Urinary bladder (tissue), 4 donors: Measurements from ENCODE around the gene KRTAP5-3. TPM values are rescaled to one million over a fixed set of nuclear protein-coding genes. Genes with fewer than 3 reads are reported as not detected.

Experiments used
- DNase-seq: peaks from one replicate; pipeline ENCODE4 v3.0.0-alpha.2; 2015; ENCODE audit errors: extremely low spot score
- H3K27ac ChIP-seq: one replicate; pipeline ENCODE4 v1.5.1; 2013; ENCODE audit warnings: low read depth, mild to moderate bottlenecking, moderate library complexity
- H3K36me3 ChIP-seq: one replicate; pipeline ENCODE4 v1.6.1; 2013; ENCODE audit warnings: mild to moderate bottlenecking, moderate library complexity; ENCODE audit not compliant: insufficient read depth
- H3K4me1 ChIP-seq: one replicate; pipeline ENCODE4 v1.6.1; 2013; ENCODE audit warnings: mild to moderate bottlenecking, moderate library complexity; ENCODE audit not compliant: insufficient read depth
- H3K4me3 ChIP-seq: one replicate; pipeline ENCODE4 v1.5.1; 2013; ENCODE audit warnings: low read depth, low read length
- WGBS: extraction: QIAGEN DNeasy Blood & Tissue Kit; methylation state at CpG from one replicate; pipeline ENCODE4 v1.1.7; 2013; 5-methylcytosine and 5-hydroxymethylcytosine counted together
- polyA plus RNA-seq: library from polyadenylated mRNA; stranded (reverse); fragments of 200-250 nt; gene quantifications from one replicate; pipeline ENCODE4 v1.2.3, GENCODE V29; 2013
- total RNA-seq: library from RNA; depleted of rRNA; stranded (reverse); fragments of >200 nt; gene quantifications from one replicate; pipeline ENCODE4 v1.2.3, GENCODE V29; 2014
- donor health status: healthy with polysubstance abuse.
- donor health status: healthy.

Gene KRTAP5-3
- total and polyA plus RNA-seq, 2 donors: not detected

GRCh38 chr11:1573077-1573902 is 35.0 kb downstream of the KRTAP5-3 start:
- Histone ChIP-seq H3K27ac (peak overlapping the region; percentile 11), H3K4me3 (peak overlapping the region; percentile 54), H3K4me1 (no peaks in the 10 kb centered on the region), H3K36me3 (no peaks in the 10 kb centered on the region)
- WGBS: 7% methylated on average over 36 of the region's 37 CpGs
- DNase-seq: no peak

- under 1% methylated on average over 123 of the region's 124 CpGs for WGBS
- no peak for DNase-seq
- H3K27ac ChIP-seq: no peak within 1 kb of the TSS
- no peaks in the 10 kb centered on the region for H3K36me3 ChIP-seq
- peak within 1 kb of the TSS; percentile 54 for H3K4me3 ChIP-seq
- H3K4me1 ChIP-seq: no peaks in the 10 kb centered on the region
Observed at GRCh38 chr11:1572197-1573076, 35.8 kb downstream of the KRTAP5-3 start, which contains the start of gene DUSP8. Gene DUSP8, minus strand, starts transcription at chr11:1572271. Its CDS starts 6,445 bp downstream, at chr11:1565826.

GRCh38 chr11:1571760-1572196 is 36.5 kb downstream of the KRTAP5-3 start:
- under 1% methylated on average over 88 of the region's 91 CpGs for WGBS
- no peak overlapping the region for H3K27ac ChIP-seq
- no peaks in the 10 kb centered on the region for H3K4me1 ChIP-seq

GRCh38 chr11:1570896-1571759 is 37.1 kb downstream of the KRTAP5-3 start:
- no peak for DNase-seq
- Histone ChIP-seq H3K4me3 (peak overlapping the region; percentile 54), H3K27ac (no peak overlapping the region), H3K36me3 (no peaks in the 10 kb centered on the region), H3K4me1 (no peaks in the 10 kb centered on the region)
- WGBS: 6% methylated on average over 58 of the region's 58 CpGs

More at GRCh38 chr11:1571760-1572196, 36.5 kb downstream of the KRTAP5-3 start:
- Histone ChIP-seq H3K36me3 (no peaks in the 10 kb centered on the region), H3K4me3 (peak overlapping the region; percentile 54)
- DNase-seq: no peak

GRCh38 chr11:1570531-1570895 is 37.8 kb downstream of the KRTAP5-3 start:
- Histone ChIP-seq H3K4me1 (no peaks in the 10 kb centered on the region), H3K4me3 (no peak overlapping the region), H3K36me3 (no peaks in the 10 kb centered on the region), H3K27ac (no peak overlapping the region)
- 74% methylated on average over 8 of the region's 8 CpGs for WGBS
- no peak for DNase-seq

- no peak overlapping the region for H3K27ac ChIP-seq
- H3K4me1 ChIP-seq: no peaks in the 10 kb centered on the region
- no peak for DNase-seq
- no peaks in the 10 kb centered on the region for H3K36me3 ChIP-seq
- WGBS: 77% methylated on average over 11 of the region's 11 CpGs
- no peak overlapping the region for H3K4me3 ChIP-seq
Observed at GRCh38 chr11:1570001-1570453, 38.2 kb downstream of the KRTAP5-3 start.

- Histone ChIP-seq H3K36me3 (no peaks in the 10 kb centered on the region), H3K4me3 (no peak overlapping the region), H3K27ac (no peak overlapping the region), H3K4me1 (no peaks in the 10 kb centered on the region)
- DNase-seq: no peak
- WGBS: 76% methylated on average over 14 of the region's 14 CpGs
Observed at GRCh38 chr11:1569251-1569780, 38.9 kb downstream of the KRTAP5-3 start.

GRCh38 chr11:1568441-1568911 is 39.8 kb downstream of the KRTAP5-3 start:
- no peak for DNase-seq
- Histone ChIP-seq H3K27ac (no peak overlapping the region), H3K36me3 (no peaks in the 10 kb centered on the region), H3K4me3 (no peak overlapping the region), H3K4me1 (no peaks in the 10 kb centered on the region)
- WGBS: 67% methylated on average over 13 of the region's 13 CpGs

- H3K27ac ChIP-seq: no peak overlapping the region
Observed at GRCh38 chr11:1567721-1568100, 40.6 kb downstream of the KRTAP5-3 start.

GRCh38 chr11:1567052-1567720 is 41.1 kb downstream of the KRTAP5-3 start:
- no peak overlapping the region for H3K27ac ChIP-seq
- H3K36me3 ChIP-seq: no peaks in the 10 kb centered on the region
- no peak for DNase-seq
- WGBS: 74% methylated on average over 13 of the region's 13 CpGs
- H3K4me1 ChIP-seq: no peaks in the 10 kb centered on the region
- no peak overlapping the region for H3K4me3 ChIP-seq

More at GRCh38 chr11:1567721-1568100, 40.6 kb downstream of the KRTAP5-3 start:
- Histone ChIP-seq H3K36me3 (no peaks in the 10 kb centered on the region), H3K4me1 (no peaks in the 10 kb centered on the region), H3K4me3 (no peak overlapping the region)
- 77% methylated on average over 7 of the region's 7 CpGs for WGBS
- no peak for DNase-seq

GRCh38 chr11:1566381-1567051 is 41.7 kb downstream of the KRTAP5-3 start:
- Histone ChIP-seq H3K4me3 (no peak overlapping the region), H3K4me1 (no peaks in the 10 kb centered on the region), H3K36me3 (no peaks in the 10 kb centered on the region), H3K27ac (no peak overlapping the region)
- no peak for DNase-seq
- 82% methylated on average over 20 of the region's 20 CpGs for WGBS

- no peak for DNase-seq
- WGBS: 86% methylated on average over 5 of the region's 5 CpGs
- H3K36me3 ChIP-seq: no peaks in the 10 kb centered on the region
- no peak overlapping the region for H3K27ac ChIP-seq
- no peak overlapping the region for H3K4me3 ChIP-seq
- no peaks in the 10 kb centered on the region for H3K4me1 ChIP-seq
Observed at GRCh38 chr11:1565904-1566247, 42.4 kb downstream of the KRTAP5-3 start.
